ENCODE results near the gene NCS1.

Gene NCS1

GRCh38 chr9:130212543-130213297, 40.5 kb downstream of the NCS1 start:
- no peak for TF ChIP-seq CTCF (IDR thresholded peaks at IDR 0.05; ENCODE audit: control insufficient read depth, insufficient read depth, low read depth, low read length, missing control alignments)
- DNase-seq (ENCODE audit: low read depth): no peak
- H3K4me3 ChIP-seq (ENCODE audit: control insufficient read depth, low read depth, low read length): no peak overlapping the region

GRCh38 chr9:130213911-130214761, 41.9 kb downstream of the NCS1 start:
- no peak for TF ChIP-seq CTCF (IDR thresholded peaks at IDR 0.05; ENCODE audit: control insufficient read depth, insufficient read depth, low read depth, low read length, missing control alignments)
- DNase-seq (ENCODE audit: low read depth): no peak
- H3K4me3 ChIP-seq (ENCODE audit: control insufficient read depth, low read depth, low read length): no peak overlapping the region

- DNase-seq (ENCODE audit: low read depth): no peak
- TF ChIP-seq CTCF (IDR thresholded peaks at IDR 0.05; ENCODE audit: control insufficient read depth, insufficient read depth, low read depth, low read length, missing control alignments): no peak
- H3K4me3 ChIP-seq (ENCODE audit: control insufficient read depth, low read depth, low read length): no peak overlapping the region
Observed at GRCh38 chr9:130214776-130215340, 42.7 kb downstream of the NCS1 start.

- DNase-seq (ENCODE audit: low read depth): no peak
- no peak for TF ChIP-seq CTCF (IDR thresholded peaks at IDR 0.05; ENCODE audit: control insufficient read depth, insufficient read depth, low read depth, low read length, missing control alignments)
- no peak overlapping the region for H3K4me3 ChIP-seq (ENCODE audit: control insufficient read depth, low read depth, low read length)
Observed at GRCh38 chr9:130215341-130216119, 43.3 kb downstream of the NCS1 start.

GRCh38 chr9:130217838-130218237, 45.6 kb downstream of the NCS1 start:
- no peak for DNase-seq (ENCODE audit: low read depth)
- no peak for TF ChIP-seq CTCF (IDR thresholded peaks at IDR 0.05; ENCODE audit: control insufficient read depth, insufficient read depth, low read depth, low read length, missing control alignments)
- no peak overlapping the region for H3K4me3 ChIP-seq (ENCODE audit: control insufficient read depth, low read depth, low read length)

GRCh38 chr9:130219661-130220096, 47.5 kb downstream of the NCS1 start:
- no peak for DNase-seq (ENCODE audit: low read depth)
- TF ChIP-seq CTCF (IDR thresholded peaks at IDR 0.05; ENCODE audit: control insufficient read depth, insufficient read depth, low read depth, low read length, missing control alignments): no peak
- no peak overlapping the region for H3K4me3 ChIP-seq (ENCODE audit: control insufficient read depth, low read depth, low read length)

Measured in AG09309 (cell line).